ENCODE data around the gene NOX3.
A peak's percentile ranks its signal among the peaks of the same experiment; 100 is the strongest.

The NOX3 gene

GRCh38 chr6:155434096-155434495, 21.5 kb downstream of the NOX3 start:
- DNase-seq (ENCODE audit: low spot score): no peak

- peak; percentile 17 for DNase-seq (ENCODE audit: low spot score)
Measured at GRCh38 chr6:155432293-155432692, 23.3 kb downstream of the NOX3 start.

- DNase-seq (ENCODE audit: low spot score): no peak
Measured at GRCh38 chr6:155429321-155429893, 26.2 kb downstream of the NOX3 start.

GRCh38 chr6:155426408-155426945, 29.2 kb downstream of the NOX3 start:
- no peak for DNase-seq (ENCODE audit: low spot score)

GRCh38 chr6:155424181-155424580, 31.5 kb downstream of the NOX3 start:
- DNase-seq (ENCODE audit: low spot score): no peak

- DNase-seq (ENCODE audit: low spot score): no peak
Measured at GRCh38 chr6:155422635-155423034, 33.0 kb downstream of the NOX3 start.

- no peak for DNase-seq (ENCODE audit: low spot score)
Measured at GRCh38 chr6:155420492-155420891, 35.1 kb downstream of the NOX3 start.

- DNase-seq (ENCODE audit: low spot score): peak; percentile 40
Measured at GRCh38 chr6:155419161-155419560, 36.5 kb downstream of the NOX3 start.

GRCh38 chr6:155418017-155418761, 37.5 kb downstream of the NOX3 start:
- DNase-seq (ENCODE audit: low spot score): peak; percentile 63

- peak; percentile 25 for DNase-seq (ENCODE audit: low spot score)
Measured at GRCh38 chr6:155417454-155417853, 38.2 kb downstream of the NOX3 start.

- no peak for DNase-seq (ENCODE audit: low spot score)
Measured at GRCh38 chr6:155415953-155416352, 39.7 kb downstream of the NOX3 start.

GRCh38 chr6:155414049-155414448, 41.6 kb downstream of the NOX3 start:
- no peak for DNase-seq (ENCODE audit: low spot score)

- peak; percentile 13 for DNase-seq (ENCODE audit: low spot score)
Measured at GRCh38 chr6:155412335-155412734, 43.3 kb downstream of the NOX3 start.

- no peak for DNase-seq (ENCODE audit: low spot score)
Measured at GRCh38 chr6:155411154-155412052, 44.2 kb downstream of the NOX3 start.

GRCh38 chr6:155409391-155409790, 46.2 kb downstream of the NOX3 start:
- DNase-seq (ENCODE audit: low spot score): no peak

GRCh38 chr6:155408981-155409380, 46.7 kb downstream of the NOX3 start:
- no peak for DNase-seq (ENCODE audit: low spot score)

GRCh38 chr6:155408231-155408630, 47.4 kb downstream of the NOX3 start:
- no peak for DNase-seq (ENCODE audit: low spot score)

GRCh38 chr6:155406801-155407200, 48.8 kb downstream of the NOX3 start:
- no peak for DNase-seq (ENCODE audit: low spot score)

GRCh38 chr6:155404937-155405336, 50.7 kb downstream of the NOX3 start:
- no peak for DNase-seq (ENCODE audit: low spot score)

- no peak for DNase-seq (ENCODE audit: low spot score)
Measured at GRCh38 chr6:155402656-155403304, 52.9 kb downstream of the NOX3 start.

GRCh38 chr6:155400654-155400965, 55.0 kb downstream of the NOX3 start:
- DNase-seq (ENCODE audit: low spot score): peak; percentile 14

Data from GM03348 (cell line).